Heart left ventricle (tissue), 13 donors: ENCODE results near the gene TRIM59.

Experiments used
- CTCF ChIP-seq, 12 donors: fragments of 200-600 bp; sonication (generic) in 4 of 12; IDR thresholded peaks; one replicate each; pipeline versions ENCODE4 v1.5.0 to v1.8.0; 2018 to 2022; ENCODE audit warnings: antibody characterized with exemption in 12 of 12, mild to moderate bottlenecking in 5 of 12
- POLR2A ChIP-seq, 2 donors: fragments of 450-650 bp; IDR thresholded peaks; one replicate each; pipeline ENCODE4 v1.6.1; 2017; ENCODE audit warnings: antibody characterized with exemption in 2 of 2, mild to moderate bottlenecking in 2 of 2, moderate library complexity in 2 of 2
- donor health status: ischemic (EF 13 %, LVEDD 7.1; RV severe dilation, severe dysfunction).
- donor health status: DM: no; HTN: yes; CAD: no.
- donor health status: DM: no; HTN: no; CAD: no.
- donor health status: ischemic (EF 25% LVEDD 6.9; RV normal size, moderate dysfunction).
- donor health status: ischemic (EF 25% LVEDD 5.7; RV mildly dilated, moderate dysfunction).
- donor health status: ischemic (EF 35%, LVEDD 5.7; RV mildly dilated, moderate dysfunction).
- donor health status: nonischemic (EF 11% LVEDD 7.7; RV severe dilation, severe dysfunction).
- donor health status: DM: yes; HTN: yes; CAD: no.
- donor health status: PGD.
- donor health status: ischemic (EF 29% LVEDD 5.4; RV normal size, mild dysfunction).
- donor health status: nonischemic (EF 23%, LVEDD 6.1; RV moderate dilation, normal function).

GRCh38 chr3:160498202-160498601, 48.6 kb upstream of the TRIM59 start:
- no peak for TF ChIP-seq CTCF (IDR thresholded peaks at IDR 0.05)
- no peak for TF ChIP-seq POLR2A (IDR thresholded peaks at IDR 0.05)
